ENCODE data around the gene DYRK2.

DYRK2 gene

DNA sequence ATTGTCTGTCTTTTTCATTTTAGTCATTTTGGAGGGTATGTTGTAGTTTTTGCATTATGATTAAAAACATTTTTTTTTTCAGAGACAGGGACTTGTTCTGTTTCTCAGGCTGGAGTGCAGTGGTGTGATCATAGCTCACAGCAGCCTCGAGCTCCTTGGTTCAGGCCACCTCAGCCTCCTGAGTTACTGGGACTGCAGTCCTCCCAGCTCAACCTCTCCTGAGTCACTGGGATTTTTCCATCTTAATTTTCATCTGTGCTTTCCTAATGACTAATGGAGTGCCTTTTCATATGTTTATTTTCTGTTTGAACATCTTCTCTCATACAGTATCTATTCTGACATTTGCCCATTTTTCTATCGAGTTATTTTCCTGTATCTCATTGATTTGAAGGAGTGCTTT is 52.6 kb downstream of the DYRK2 start:
- in situ Hi-C loops (cut with MboI; ENCODE audit: low sequenced_read_pairs), result no loop called here

DNA sequence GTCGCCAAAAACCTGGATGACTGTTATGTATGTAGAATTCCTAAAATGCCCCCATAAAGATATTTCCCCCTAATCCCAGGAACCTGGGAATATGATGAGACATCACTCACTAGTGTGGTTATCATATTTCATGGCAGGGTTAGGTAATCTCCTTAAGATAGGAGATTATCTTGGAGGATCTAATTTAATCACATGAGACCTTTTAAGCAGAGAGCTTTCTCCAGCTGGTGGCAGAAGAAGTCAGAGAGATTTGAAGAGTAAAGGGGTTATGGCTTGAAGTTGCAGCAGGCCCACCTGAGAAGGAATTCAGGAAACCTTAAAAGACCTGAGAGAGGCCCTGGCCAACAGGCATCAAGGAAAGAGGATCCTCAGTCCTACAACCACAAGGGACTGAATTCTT is 53.6 kb downstream of the DYRK2 start:
- in situ Hi-C loops (cut with MboI; ENCODE audit: low sequenced_read_pairs), result no loop called here

GRCh38 chr12:67704071-67704470 is 55.5 kb downstream of the DYRK2 start:
- in situ Hi-C loops (cut with MboI; ENCODE audit: low sequenced_read_pairs), result no loop called here

- in situ Hi-C loops (cut with MboI; ENCODE audit: low sequenced_read_pairs), result no loop called here
Measured at GRCh38 chr12:67705394-67706370, 57.1 kb downstream of the DYRK2 start.

DNA sequence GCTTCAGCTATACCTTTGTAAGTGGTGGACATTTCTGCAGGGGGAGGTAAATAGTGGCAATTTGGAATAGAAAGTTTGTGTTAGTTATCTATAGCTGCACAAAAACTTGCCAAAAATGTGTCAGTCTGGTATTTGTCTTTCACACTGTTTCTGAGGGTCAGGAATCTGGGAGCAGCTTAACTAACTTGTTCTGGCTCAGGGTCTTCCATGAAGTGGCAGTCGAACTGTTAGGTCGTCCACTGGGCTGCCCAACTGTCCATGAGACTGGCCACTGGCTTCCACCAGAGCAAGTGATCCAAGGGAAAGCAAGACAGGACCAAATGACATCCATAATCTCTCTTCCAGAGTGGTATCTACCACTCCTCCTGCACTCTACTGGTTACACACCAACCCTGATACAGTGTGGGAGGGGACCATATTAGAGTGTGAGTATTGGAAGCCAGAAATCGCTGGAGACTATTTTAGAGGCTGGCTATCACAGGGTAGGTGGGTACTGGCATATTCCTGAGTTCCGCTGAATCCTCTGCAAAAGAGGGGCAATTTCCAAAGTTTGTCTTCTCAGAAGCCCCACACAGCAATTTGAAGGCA is 60.9 kb downstream of the DYRK2 start:
- in situ Hi-C loops (cut with MboI; ENCODE audit: low sequenced_read_pairs), result no loop called here

GRCh38 chr12:67710582-67710981 is 62.0 kb downstream of the DYRK2 start:
- in situ Hi-C loops (cut with MboI; ENCODE audit: low sequenced_read_pairs), result no loop called here

- in situ Hi-C loops (cut with MboI; ENCODE audit: low sequenced_read_pairs), result no loop called here
Measured at GRCh38 chr12:67712011-67712410, 63.5 kb downstream of the DYRK2 start.

DNA sequence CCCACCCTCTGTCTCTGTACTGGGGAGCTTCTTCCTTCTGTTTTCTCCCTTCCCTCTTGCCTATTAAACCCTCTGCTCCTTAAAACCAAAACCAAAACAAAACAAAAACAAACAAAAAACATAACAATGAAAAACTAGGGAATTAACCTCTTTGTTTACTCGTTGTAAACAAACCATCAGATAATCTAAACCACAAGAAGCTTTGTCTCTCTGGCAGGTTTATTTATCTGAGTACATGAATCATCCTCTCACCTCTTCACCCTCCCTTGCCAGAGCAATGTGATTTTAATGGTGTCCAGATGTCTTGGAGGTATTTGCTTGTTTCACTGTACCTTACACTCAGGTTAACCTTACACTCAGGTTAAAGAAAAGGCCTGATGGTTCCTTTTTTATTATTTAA is 66.1 kb downstream of the DYRK2 start:
- in situ Hi-C loops (cut with MboI; ENCODE audit: low sequenced_read_pairs), result no loop called here
